Measurements from ENCODE around the gene SLC22A2. TPM values are rescaled to one million over a fixed set of nuclear protein-coding genes. Genes with fewer than 3 reads are reported as not detected.

SLC22A2 gene
- polyA plus RNA-seq, 3 donors from 2014 or later: not detected

GRCh38 chr6:160173806-160174527 lies 84.7 kb downstream of the SLC22A2 start:
- H3K9me3 Mint-ChIP-seq: peaks cover 0 to 2% (median 0%) of the 10 kb centered on the region in 6 donors
- no peak overlapping the region for H3K27ac Mint-ChIP-seq
- H3K27me3 Mint-ChIP-seq (ENCODE audit: low read depth in 3 of 3): peaks cover 4 to 7% (median 4%) of the 10 kb centered on the region in 3 donors
- H3K4me1 Mint-ChIP-seq: no peaks in the 10 kb centered on the region
- no peak for DNase-seq
- H3K4me3 Mint-ChIP-seq: no peak overlapping the region
- H3K36me3 Mint-ChIP-seq: no peaks in the 10 kb centered on the region

GRCh38 chr6:160172704-160173103 lies 85.9 kb downstream of the SLC22A2 start:
- no peaks in the 10 kb centered on the region for H3K36me3 Mint-ChIP-seq

GRCh38 chr6:160170018-160170680 lies 88.5 kb downstream of the SLC22A2 start:
- Mint-ChIP-seq H3K4me3 (no peak overlapping the region), H3K27ac (no peak overlapping the region), H3K36me3 (peaks cover 0 to 3% (median 0%) of the 10 kb centered on the region in 3 donors), H3K27me3 (ENCODE audit: low read depth in 3 of 3) (peaks cover 4% of the 10 kb centered on the region in 3 donors), H3K9me3 (peaks cover under 1 to 4% (median 2%) of the 10 kb centered on the region in 6 donors), H3K4me1 (no peaks in the 10 kb centered on the region)
- no peak for DNase-seq

More at GRCh38 chr6:160172704-160173103, 85.9 kb downstream of the SLC22A2 start:
- no peaks in the 10 kb centered on the region for H3K4me1 Mint-ChIP-seq
- no peak overlapping the region for H3K4me3 Mint-ChIP-seq
- peaks cover 2 to 4% (median 4%) of the 10 kb centered on the region in 3 donors for H3K27me3 Mint-ChIP-seq (ENCODE audit: low read depth in 3 of 3)
- peaks cover 0 to 2% (median 0%) of the 10 kb centered on the region in 6 donors for H3K9me3 Mint-ChIP-seq
- no peak for DNase-seq
- H3K27ac Mint-ChIP-seq: no peak overlapping the region

- H3K27ac Mint-ChIP-seq: no peak overlapping the region
- peaks cover 2 to 5% (median 4%) of the 10 kb centered on the region in 6 donors for H3K9me3 Mint-ChIP-seq
- H3K4me1 Mint-ChIP-seq: no peaks in the 10 kb centered on the region
- DNase-seq: no peak
- peaks cover 0 to 3% (median 0%) of the 10 kb centered on the region in 3 donors for H3K36me3 Mint-ChIP-seq
- H3K27me3 Mint-ChIP-seq (ENCODE audit: low read depth in 3 of 3): peaks cover 4 to 6% (median 4%) of the 10 kb centered on the region in 3 donors
- H3K4me3 Mint-ChIP-seq: no peak overlapping the region
Measured at GRCh38 chr6:160167604-160168399, 90.8 kb downstream of the SLC22A2 start.

Other genes starting within 250 kb of the SLC22A2 start
- gene SLC22A1, start 137.0 kb downstream of the SLC22A2 start, polyA plus RNA-seq: 1 to 10 TPM in 1 of 3 donors, under 1 TPM in 1, not detected in 1; 0.44 to 2.1 TPM
- gene SLC22A3, start 89.6 kb upstream of the SLC22A2 start, polyA plus RNA-seq: under 1 TPM in 1 of 3 donors, not detected in 2; 0.11 TPM

Data from immature natural killer cell (primary cell).